Kidney (tissue), 14 donors: Measurements from ENCODE around the gene PMEPA1. TPM values are rescaled to one million over a fixed set of nuclear protein-coding genes. Genes with fewer than 3 reads are reported as not detected.

Experiments used
- DNase-seq, 5 donors: peaks; one replicate each; pipeline ENCODE4 v3.0.0-alpha.2; 2013 to 2020
- FAIRE-seq: peaks from 2 replicates; lab custom pipeline; 2012; peaks lifted over from hg19 to GRCh38; lab: Jason Lieb, UNC
- H3K27ac ChIP-seq, 2 donors: one replicate each; pipeline ENCODE4 v1.7.0; 2013; ENCODE audit warnings: low read depth in 2 of 2, low read length in 2 of 2, inconsistent platforms in 1 of 2
- H3K27me3 ChIP-seq: one replicate; pipeline ENCODE4 v1.7.1; 2013; ENCODE audit warnings: low read length, inconsistent platforms; ENCODE audit not compliant: control insufficient read depth, insufficient read depth
- H3K36me3 ChIP-seq, 3 donors: one replicate each; pipeline versions ENCODE4 v1.7.0 to v1.7.1; 2013; ENCODE audit warnings: low read length in 3 of 3, control low read depth in 1 of 3, inconsistent platforms in 1 of 3; ENCODE audit not compliant: insufficient read depth in 3 of 3, control insufficient read depth in 2 of 3
- H3K4me1 ChIP-seq, 3 donors: one replicate each; pipeline versions ENCODE4 v1.7.0 to v1.7.1; 2013; ENCODE audit warnings: low read length in 3 of 3, inconsistent platforms in 1 of 3, low read depth in 1 of 3; ENCODE audit not compliant: control insufficient read depth in 2 of 3, insufficient read depth in 2 of 3
- H3K4me3 ChIP-seq, 3 donors: one replicate each; pipeline versions ENCODE4 v1.7.0 to v1.8.1; 2013; ENCODE audit warnings: low read length in 3 of 3, control low read depth in 1 of 3, inconsistent platforms in 1 of 3
- H3K9ac ChIP-seq, 3 donors: one replicate each; pipeline versions ENCODE4 v1.7.0 to v1.7.1; 2013; ENCODE audit warnings: low read length in 3 of 3, control low read depth in 1 of 3, inconsistent platforms in 1 of 3
- H3K9me3 ChIP-seq, 3 donors: one replicate each; pipeline versions ENCODE4 v1.7.0 to v1.7.1; 2013; ENCODE audit warnings: low read length in 3 of 3, control low read depth in 1 of 3, inconsistent platforms in 1 of 3; ENCODE audit not compliant: control insufficient read depth in 2 of 3, insufficient read depth in 1 of 3
- intact Hi-C: fragments of 100-400 bp; cut with DNase I; formaldehyde crosslinking; loops from one replicate; pipeline ENCODE4 v1.11.1; 2022
- polyA plus RNA-seq: library from polyadenylated mRNA; stranded (reverse); fragments of 350-450 nt; fragmentation: Illumina TruSeq; extraction: RNeasy Lipid Tissue Mini Kit (QIAGEN cat#74804); gene quantifications from one replicate; pipeline ENCODE4 v1.2.3, GENCODE V29; 2014; ENCODE audit warnings: low read depth, low replicate concordance; ENCODE audit not compliant: insufficient read depth
- total RNA-seq: library from RNA; stranded (reverse); fragmentation: NEBNext Ultra II Directional; extraction: Animal tissue kit (Norgen Biotek cat#: 25700); gene quantifications from one replicate; pipeline ENCODE4 v1.2.1, GENCODE V29; 2021
- TF ChIP-seq, protein P1 (sequence below): IDR thresholded peaks from 3 replicates; pipeline ENCODE4 v1.5.1; 2012; ENCODE audit warnings: mild to moderate bottlenecking, moderate library complexity, borderline replicate concordance; ENCODE audit not compliant: insufficient read depth; ENCODE audit errors: extremely low read depth
- donor health status: control.
- donor health status: control.
- donor health status: control.
- donor health status: control.
- donor health status: control.
- donor health status: DM: yes; HTN: yes; CAD: no.
- donor health status: Normal renal cell carcinoma (clear cell type).

PMEPA1 gene
- total and polyA plus RNA-seq, 2 donors from 2014 or later: 12.9 to 30.4 TPM

DNA sequence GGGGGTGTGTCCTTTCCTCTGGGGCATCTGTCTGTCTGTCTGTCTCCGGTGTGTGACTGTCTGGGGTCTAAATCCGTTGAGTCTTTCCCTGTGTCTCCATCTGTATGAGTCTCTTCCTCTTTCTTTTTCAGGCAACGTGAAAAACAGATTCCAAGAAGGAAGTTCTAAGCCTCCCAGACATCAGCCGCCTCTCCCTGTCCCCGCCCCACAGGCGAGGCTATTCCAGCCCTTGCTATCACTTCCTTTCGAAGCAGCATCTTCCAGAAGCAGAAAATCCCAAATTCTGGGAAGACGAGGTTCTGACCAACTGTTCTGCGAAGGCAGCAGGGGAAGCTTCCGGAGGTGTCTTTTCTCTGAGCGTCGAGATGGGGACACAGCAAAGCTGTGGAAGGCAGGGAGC lies 34.0 kb downstream of the PMEPA1 start:
- TF ChIP-seq, protein P1, sequence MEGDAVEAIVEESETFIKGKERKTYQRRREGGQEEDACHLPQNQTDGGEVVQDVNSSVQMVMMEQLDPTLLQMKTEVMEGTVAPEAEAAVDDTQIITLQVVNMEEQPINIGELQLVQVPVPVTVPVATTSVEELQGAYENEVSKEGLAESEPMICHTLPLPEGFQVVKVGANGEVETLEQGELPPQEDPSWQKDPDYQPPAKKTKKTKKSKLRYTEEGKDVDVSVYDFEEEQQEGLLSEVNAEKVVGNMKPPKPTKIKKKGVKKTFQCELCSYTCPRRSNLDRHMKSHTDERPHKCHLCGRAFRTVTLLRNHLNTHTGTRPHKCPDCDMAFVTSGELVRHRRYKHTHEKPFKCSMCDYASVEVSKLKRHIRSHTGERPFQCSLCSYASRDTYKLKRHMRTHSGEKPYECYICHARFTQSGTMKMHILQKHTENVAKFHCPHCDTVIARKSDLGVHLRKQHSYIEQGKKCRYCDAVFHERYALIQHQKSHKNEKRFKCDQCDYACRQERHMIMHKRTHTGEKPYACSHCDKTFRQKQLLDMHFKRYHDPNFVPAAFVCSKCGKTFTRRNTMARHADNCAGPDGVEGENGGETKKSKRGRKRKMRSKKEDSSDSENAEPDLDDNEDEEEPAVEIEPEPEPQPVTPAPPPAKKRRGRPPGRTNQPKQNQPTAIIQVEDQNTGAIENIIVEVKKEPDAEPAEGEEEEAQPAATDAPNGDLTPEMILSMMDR: no peak
- no peak for FAIRE-seq
- no peaks in the 10 kb centered on the region for H3K27me3 ChIP-seq

DNA sequence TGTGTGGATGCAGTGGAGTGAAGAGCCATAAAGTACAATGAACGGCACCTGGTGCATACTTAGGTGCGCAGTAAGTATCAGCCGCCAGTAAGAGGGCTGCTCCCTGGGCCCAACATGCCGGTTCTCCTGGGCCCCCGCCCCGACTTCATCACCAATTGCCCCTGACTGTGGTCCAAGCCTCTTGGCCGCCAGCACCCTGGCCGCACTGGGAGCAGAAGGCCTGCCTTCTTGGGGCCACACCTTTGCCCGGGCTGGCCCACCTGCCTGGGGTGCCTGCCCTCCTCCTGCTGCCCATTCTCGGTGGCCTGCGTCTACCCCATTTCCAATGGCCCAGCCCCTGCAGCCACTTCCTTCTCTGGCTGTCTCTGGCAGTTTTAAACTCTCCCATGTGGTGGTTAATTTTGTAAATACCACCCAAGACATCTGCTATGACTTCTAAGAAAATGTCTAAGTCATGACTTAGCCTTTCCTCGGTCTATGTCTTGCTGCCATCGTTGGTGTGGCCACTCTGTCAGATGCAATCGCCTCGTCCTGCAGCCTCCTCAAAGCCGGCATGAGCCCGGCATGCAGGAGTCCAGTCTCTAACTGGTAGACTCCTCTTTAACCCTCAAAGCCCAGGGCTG lies 36.8 kb downstream of the PMEPA1 start:
- Histone ChIP-seq H3K9ac (no peak overlapping the region), H3K4me1 (peaks cover 0 to 18% (median 6%) of the 10 kb centered on the region in 3 donors), H3K36me3 (no peaks in the 10 kb centered on the region), H3K9me3 (no peaks in the 10 kb centered on the region), H3K27me3 (no peaks in the 10 kb centered on the region), H3K27ac (no peak overlapping the region), H3K4me3 (no peak overlapping the region)
- FAIRE-seq (no peak), DNase-seq (no peak)
- intact Hi-C loops: no loop called here
- TF ChIP-seq, protein P1: no peak

More for the DNA sequence above, 34.0 kb downstream of the PMEPA1 start:
- Histone ChIP-seq H3K4me1 (peaks cover 0 to 24% (median 3%) of the 10 kb centered on the region in 3 donors), H3K9me3 (no peaks in the 10 kb centered on the region), H3K27ac (no peak overlapping the region), H3K9ac (no peak overlapping the region), H3K4me3 (no peak overlapping the region), H3K36me3 (no peaks in the 10 kb centered on the region)
- no peak for DNase-seq
- intact Hi-C loops: no loop called here

DNA sequence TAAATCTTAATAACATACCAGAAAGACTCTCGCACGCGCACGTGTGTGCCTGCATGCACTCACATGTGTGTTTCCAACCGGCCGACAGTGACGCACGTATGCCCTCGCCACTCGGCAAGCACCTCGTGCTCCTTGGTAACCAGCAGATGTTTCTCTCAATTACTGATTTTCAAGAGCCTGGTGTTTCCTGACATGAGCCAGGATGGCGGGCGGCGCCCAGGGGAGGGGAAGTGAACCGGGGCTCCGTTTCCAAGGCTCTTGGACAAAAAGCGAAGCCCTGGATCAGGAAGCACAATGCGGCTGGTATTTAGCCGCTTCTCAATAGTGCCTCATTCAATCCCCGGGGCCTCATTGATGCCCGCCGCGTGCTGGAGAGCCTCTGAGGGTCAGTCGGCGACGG lies 37.7 kb downstream of the PMEPA1 start:
- H3K27me3 ChIP-seq: no peaks in the 10 kb centered on the region
- no peaks in the 10 kb centered on the region for H3K9me3 ChIP-seq
- peaks cover 0 to 18% (median 7%) of the 10 kb centered on the region in 3 donors for H3K4me1 ChIP-seq
- no peak overlapping the region for H3K4me3 ChIP-seq
- intact Hi-C loops: no loop called here
- DNase-seq (peak in 1 of 5 donors; percentile 71), FAIRE-seq (no peak)
- H3K9ac ChIP-seq: no peak overlapping the region
- TF ChIP-seq, protein P1: no peak
- H3K27ac ChIP-seq: no peak overlapping the region
- no peaks in the 10 kb centered on the region for H3K36me3 ChIP-seq
